ENCODE results near the gene GAL3ST1. TPM values are rescaled to one million over a fixed set of nuclear protein-coding genes. Genes with fewer than 3 reads are reported as not detected.
A peak's percentile ranks its signal among the peaks of the same experiment; 100 is the strongest.

Gene GAL3ST1
- total RNA-seq, 3 donors from 2014 or later, result 7.9 to 15.9 (median 10.1) TPM

GRCh38 chr22:30582788-30583545, 8.5 kb upstream of the GAL3ST1 start:
- ATAC-seq, result no peak
- intact Hi-C loops (cut with DNase I, micrococcal nuclease), result no loop called here
- H3K9me3 ChIP-seq, result no peaks in the 10 kb centered on the region

GRCh38 chr22:30582051-30582450, 7.6 kb upstream of the GAL3ST1 start:
- TF ChIP-seq CTCF (IDR thresholded peaks at IDR 0.05), result no peak
- ATAC-seq, result no peak
- Histone ChIP-seq H3K4me1 (ENCODE audit: low read depth) (no peaks in the 10 kb centered on the region), H3K36me3 (ENCODE audit: low read depth) (peaks cover 16% of the 10 kb centered on the region), H3K9me3 (no peaks in the 10 kb centered on the region), H3K4me3 (no peak overlapping the region)
- intact Hi-C loops (cut with DNase I, micrococcal nuclease), result no loop called here
- no peak for DNase-seq

More at GRCh38 chr22:30582788-30583545, 8.5 kb upstream of the GAL3ST1 start:
- Histone ChIP-seq H3K4me1 (ENCODE audit: low read depth) (no peaks in the 10 kb centered on the region), H3K4me3 (no peak overlapping the region), H3K36me3 (ENCODE audit: low read depth) (peaks cover 23% of the 10 kb centered on the region)
- DNase-seq, result no peak
- no peak for TF ChIP-seq CTCF (IDR thresholded peaks at IDR 0.05)

- Histone ChIP-seq H3K4me1 (ENCODE audit: low read depth) (peaks cover 4% of the 10 kb centered on the region), H3K36me3 (ENCODE audit: low read depth) (peaks cover 15% of the 10 kb centered on the region), H3K9me3 (no peaks in the 10 kb centered on the region), H3K4me3 (no peak overlapping the region)
- DNase-seq, result no peak
- no peak for TF ChIP-seq CTCF (IDR thresholded peaks at IDR 0.05)
- intact Hi-C loops (cut with DNase I, micrococcal nuclease), result no loop called here
- no peak for ATAC-seq
These were observed 6.4 kb upstream of the GAL3ST1 start for GRCh38 chr22:30580896-30581295.

GRCh38 chr22:30578481-30578880, 4.0 kb upstream of the GAL3ST1 start:
- Histone ChIP-seq H3K4me1 (ENCODE audit: low read depth) (peaks cover 4% of the 10 kb centered on the region), H3K36me3 (ENCODE audit: low read depth) (peaks cover 15% of the 10 kb centered on the region), H3K4me3 (no peak overlapping the region), H3K9me3 (no peaks in the 10 kb centered on the region)
- intact Hi-C loops (cut with DNase I, micrococcal nuclease), result no loop called here
- no peak for ATAC-seq
- DNase-seq, result no peak
- no peak for TF ChIP-seq CTCF (IDR thresholded peaks at IDR 0.05)

GRCh38 chr22:30575859-30576258, 1.4 kb upstream of the GAL3ST1 start:
- ATAC-seq (peak; percentile 8), DNase-seq (peak; percentile 31 to 53 (median 49))
- Histone ChIP-seq H3K36me3 (ENCODE audit: low read depth) (peaks cover 10% of the 10 kb centered on the region), H3K4me3 (no peak overlapping the region), H3K9me3 (no peaks in the 10 kb centered on the region), H3K4me1 (ENCODE audit: low read depth) (peaks cover 19% of the 10 kb centered on the region)
- intact Hi-C loops (cut with DNase I, micrococcal nuclease), result no loop called here
- no peak for TF ChIP-seq CTCF (IDR thresholded peaks at IDR 0.05)

Data from mucosa of descending colon (tissue), 3 donors.